Common myeloid progenitor, CD34-positive (primary cell): ENCODE results near the gene POLR2H.

ENCODE experiments used
- CTCF ChIA-PET: fragments of 350-600 bp; sonication (Branson Sonifier 250); formaldehyde crosslinking; loops from one replicate; lab custom pipeline; 2021; ENCODE audit warnings: antibody characterized with exemption; lab: Charles Lee
- POLR2A ChIA-PET: fragments of 350-600 bp; sonication (Branson Sonifier 250); formaldehyde crosslinking; loops from one replicate; lab custom pipeline; 2021; ENCODE audit warnings: antibody characterized with exemption; lab: Charles Lee
- DNase-seq, 3 donors: peaks; one replicate each; pipeline versions ENCODE4 v3.0.0 to v3.0.0-alpha.2; 2013
- H3K27ac ChIP-seq, 2 experiments: 1 replicate in 1 of 2; 2 replicates in 1 of 2; pipeline ENCODE4 v1.7.0; 2013; ENCODE audit warnings: inconsistent platforms in 2 of 2, low read length in 2 of 2, mild to moderate bottlenecking in 2 of 2, low read depth in 1 of 2, moderate library complexity in 1 of 2; ENCODE audit not compliant: severe bottlenecking in 2 of 2, insufficient read depth in 1 of 2, poor library complexity in 1 of 2
- H3K27me3 ChIP-seq, 5 experiments: replicated peaks in 2 of 5; 1 replicate in 3 of 5; 2 replicates in 2 of 5; pipeline versions ENCODE4 v1.6.1 to v1.7.0; 2013; ENCODE audit warnings: low read length in 4 of 5, mild to moderate bottlenecking in 2 of 5, moderate library complexity in 2 of 5, inconsistent platforms in 1 of 5; ENCODE audit not compliant: insufficient read depth in 5 of 5, control insufficient read depth in 4 of 5
- H3K36me3 ChIP-seq, 4 experiments: 1 replicate in 2 of 4; 2 replicates in 2 of 4; pipeline versions ENCODE4 v1.6.1 to v1.7.0; 2013; ENCODE audit warnings: low read length in 3 of 4, control low read depth in 1 of 4, mild to moderate bottlenecking in 1 of 4; ENCODE audit not compliant: control insufficient read depth in 4 of 4, insufficient read depth in 4 of 4
- H3K4me1 ChIP-seq, 4 experiments: 1 replicate in 3 of 4; 2 replicates in 1 of 4; pipeline versions ENCODE4 v1.6.1 to v1.7.1; 2013; ENCODE audit warnings: low read length in 3 of 4, mild to moderate bottlenecking in 3 of 4, control low read depth in 1 of 4, inconsistent platforms in 1 of 4, moderate library complexity in 1 of 4; ENCODE audit not compliant: control insufficient read depth in 4 of 4, insufficient read depth in 4 of 4; ENCODE audit errors: control extremely low read depth in 1 of 4
- H3K4me3 ChIP-seq, 7 experiments: 1 replicate in 4 of 7; 2 replicates in 3 of 7; pipeline versions ENCODE4 v1.5.1 to v1.7.0; 2013; ENCODE audit warnings: mild to moderate bottlenecking in 7 of 7, low read length in 6 of 7, moderate library complexity in 6 of 7, inconsistent platforms in 2 of 7, low read depth in 2 of 7, control low read depth in 1 of 7; ENCODE audit not compliant: insufficient read depth in 4 of 7, control insufficient read depth in 1 of 7; ENCODE audit errors: extremely low read depth in 1 of 7
- H3K9me3 ChIP-seq, 5 experiments: 1 replicate in 4 of 5; 2 replicates in 1 of 5; pipeline versions ENCODE4 v1.6.1 to v1.7.1; 2013; ENCODE audit warnings: low read length in 4 of 5, mild to moderate bottlenecking in 2 of 5, inconsistent platforms in 1 of 5, low read depth in 1 of 5, moderate library complexity in 1 of 5; ENCODE audit not compliant: control insufficient read depth in 4 of 5, insufficient read depth in 2 of 5; ENCODE audit errors: control extremely low read depth in 1 of 5
- WGBS: methylation state at CpG from one replicate; pipeline ENCODE4 v1.1.5; 2013; ENCODE audit not compliant: insufficient coverage; 5-methylcytosine and 5-hydroxymethylcytosine counted together

The POLR2H gene

DNA sequence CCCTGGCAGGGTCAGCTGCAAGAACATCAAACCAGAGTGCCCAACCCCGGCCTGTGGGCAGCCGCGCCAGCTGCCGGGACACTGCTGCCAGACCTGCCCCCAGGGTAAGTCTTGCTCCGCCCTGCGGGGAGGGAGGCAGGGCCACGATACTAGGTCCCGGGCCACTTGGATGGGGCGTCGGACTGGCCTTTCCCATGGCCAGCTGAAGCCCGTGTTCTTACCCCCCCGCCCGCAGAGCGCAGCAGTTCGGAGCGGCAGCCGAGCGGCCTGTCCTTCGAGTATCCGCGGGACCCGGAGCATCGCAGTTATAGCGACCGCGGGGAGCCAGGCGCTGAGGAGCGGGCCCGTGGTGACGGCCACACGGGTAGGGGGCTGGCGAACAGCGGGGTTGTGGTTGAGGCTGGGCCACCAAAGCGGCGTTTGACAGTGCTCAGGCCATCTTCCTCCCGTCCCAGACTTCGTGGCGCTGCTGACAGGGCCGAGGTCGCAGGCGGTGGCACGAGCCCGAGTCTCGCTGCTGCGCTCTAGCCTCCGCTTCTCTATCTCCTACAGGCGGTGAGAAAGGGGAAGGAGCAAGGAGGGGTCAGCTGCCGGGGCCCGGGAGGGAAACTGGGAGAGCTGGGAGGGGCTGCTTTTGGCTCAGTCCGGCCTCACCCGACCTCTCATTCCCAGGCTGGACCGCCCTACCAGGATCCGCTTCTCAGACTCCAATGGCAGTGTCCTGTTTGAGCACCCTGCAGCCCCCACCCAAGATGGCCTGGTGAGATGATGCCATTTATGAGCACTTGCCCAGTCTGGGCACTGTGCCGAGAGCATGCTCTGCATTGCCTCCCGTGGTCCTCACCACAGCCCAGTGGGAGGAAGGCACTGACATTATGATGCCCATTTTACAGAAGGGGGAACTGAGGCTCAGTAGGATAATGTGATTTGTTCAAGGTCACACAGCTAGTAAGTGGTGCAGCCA, 20.0 kb downstream of the POLR2H start:
- peaks cover 0 to 45% (median 22%) of the 10 kb centered on the region in 5 experiments for H3K27me3 ChIP-seq
- no peak overlapping the region for H3K27ac ChIP-seq
- peaks cover 2 to 27% (median 21%) of the 10 kb centered on the region in 4 experiments for H3K4me1 ChIP-seq
- WGBS = 12% methylated on average over 29 of the region's 55 CpGs
- H3K36me3 ChIP-seq = no peaks in the 10 kb centered on the region
- ChIA-PET CTCF (interaction anchor here (0.8 to 2.5 kb wide), 6 partner anchors 9 to 161 kb away, joined by 3 to 14 read pairs (median 3); partner anchors contain the start of gene FAM131A), POLR2A (no interaction called here)
- peak; percentile 11 to 76 (median 56) for DNase-seq
- H3K9me3 ChIP-seq = no peaks in the 10 kb centered on the region
- H3K4me3 ChIP-seq = peak overlapping the region in 4 of 7 experiments; percentile 25 to 64 (median 42)

DNA sequence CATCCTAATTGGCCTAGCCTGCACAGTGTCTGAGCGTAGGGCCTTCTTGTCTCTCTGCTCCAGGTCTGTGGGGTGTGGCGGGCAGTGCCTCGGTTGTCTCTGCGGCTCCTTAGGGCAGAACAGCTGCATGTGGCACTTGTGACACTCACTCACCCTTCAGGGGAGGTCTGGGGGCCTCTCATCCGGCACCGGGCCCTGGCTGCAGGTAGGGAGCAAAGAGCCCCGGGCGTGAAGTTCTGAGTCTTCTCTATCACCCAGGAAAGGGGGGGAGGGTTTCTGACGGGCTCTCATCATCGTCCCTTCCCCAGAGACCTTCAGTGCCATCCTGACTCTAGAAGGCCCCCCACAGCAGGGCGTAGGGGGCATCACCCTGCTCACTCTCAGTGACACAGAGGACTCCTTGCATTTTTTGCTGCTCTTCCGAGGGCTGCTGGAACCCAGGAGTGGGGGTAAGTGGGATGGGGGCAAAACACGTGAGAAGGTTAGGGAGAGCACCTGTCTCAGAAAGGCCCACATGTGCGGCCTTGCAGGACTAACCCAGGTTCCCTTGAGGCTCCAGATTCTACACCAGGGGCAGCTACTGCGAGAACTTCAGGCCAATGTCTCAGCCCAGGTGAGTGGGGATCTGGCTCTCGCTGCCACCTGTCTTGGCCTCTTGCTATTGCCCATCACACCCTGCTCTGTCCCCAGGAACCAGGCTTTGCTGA, 21.0 kb downstream of the POLR2H start:
- ChIA-PET CTCF (interaction anchor here (0.8 to 2.5 kb wide), 2 partner anchors 10 to 160 kb away, joined by 3 to 14 read pairs; no protein-coding TSS in a partner anchor), POLR2A (no interaction called here)
- peaks cover 0 to 47% (median 22%) of the 10 kb centered on the region in 5 experiments for H3K27me3 ChIP-seq

DNA sequence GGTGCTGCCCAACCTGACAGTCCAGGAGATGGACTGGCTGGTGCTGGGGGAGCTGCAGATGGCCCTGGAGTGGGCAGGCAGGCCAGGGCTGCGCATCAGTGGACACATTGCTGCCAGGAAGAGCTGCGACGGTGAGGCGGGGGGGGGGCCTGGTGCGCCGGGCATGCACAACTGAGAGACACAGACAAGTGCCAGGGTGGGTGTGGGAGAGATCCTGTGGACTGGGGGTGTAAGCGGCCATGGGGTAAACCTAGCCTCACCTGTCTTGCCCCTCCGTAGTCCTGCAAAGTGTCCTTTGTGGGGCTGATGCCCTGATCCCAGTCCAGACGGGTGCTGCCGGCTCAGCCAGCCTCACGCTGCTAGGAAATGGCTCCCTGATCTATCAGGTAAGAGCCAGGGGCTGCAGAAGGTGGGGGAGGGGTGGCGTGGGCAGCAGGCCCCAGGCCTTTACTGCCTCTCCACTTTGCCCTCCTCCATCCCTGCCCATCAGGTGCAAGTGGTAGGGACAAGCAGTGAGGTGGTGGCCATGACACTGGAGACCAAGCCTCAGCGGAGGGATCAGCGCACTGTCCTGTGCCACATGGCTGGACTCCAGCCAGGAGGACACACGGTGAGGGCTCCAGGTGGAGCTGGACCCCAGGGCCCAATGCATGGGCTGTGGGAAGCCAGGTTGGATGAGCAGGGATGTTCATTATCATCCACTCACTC, 21.7 kb downstream of the POLR2H start:
- H3K36me3 ChIP-seq = no peaks in the 10 kb centered on the region
- no peak overlapping the region for H3K4me3 ChIP-seq
- peaks cover 0 to 47% (median 23%) of the 10 kb centered on the region in 5 experiments for H3K27me3 ChIP-seq
- POLR2A ChIA-PET = no interaction called here
- H3K27ac ChIP-seq = no peak overlapping the region
- no peak for DNase-seq
- whole genome bisulfite sequencing = 94% methylated on average over 11 of the region's 15 CpGs
- no peaks in the 10 kb centered on the region for H3K9me3 ChIP-seq
- peaks cover 2 to 18% (median 15%) of the 10 kb centered on the region in 4 experiments for H3K4me1 ChIP-seq
- CTCF ChIA-PET = interaction anchor here (1.2 to 6.7 kb wide), 3 partner anchors 9 to 12 kb away, joined by 3 to 53 read pairs (median 14); no protein-coding TSS in a partner anchor

More for the DNA sequence above, 21.0 kb downstream of the POLR2H start:
- Histone ChIP-seq H3K27ac (no peak overlapping the region), H3K4me1 (peaks cover 2 to 23% (median 18%) of the 10 kb centered on the region in 4 experiments), H3K4me3 (no peak overlapping the region), H3K9me3 (no peaks in the 10 kb centered on the region), H3K36me3 (no peaks in the 10 kb centered on the region)
- 97% methylated on average over 14 of the region's 16 CpGs for WGBS
- no peak for DNase-seq

DNA sequence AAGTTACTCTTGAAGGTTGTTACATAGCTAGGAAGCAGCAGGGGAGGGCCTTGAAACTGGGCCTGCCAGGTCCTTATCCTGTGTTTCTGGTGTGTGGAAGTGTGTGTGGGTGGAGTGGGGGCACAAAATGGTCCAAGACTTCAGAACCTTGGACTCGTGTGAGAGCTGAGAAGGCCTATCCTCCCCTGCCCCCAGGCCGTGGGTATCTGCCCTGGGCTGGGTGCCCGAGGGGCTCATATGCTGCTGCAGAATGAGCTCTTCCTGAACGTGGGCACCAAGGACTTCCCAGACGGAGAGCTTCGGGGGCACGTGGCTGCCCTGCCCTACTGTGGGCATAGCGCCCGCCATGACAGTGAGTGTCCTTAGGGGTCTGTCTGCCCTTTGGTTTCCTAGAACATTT, 22.8 kb downstream of the POLR2H start:
- no peaks in the 10 kb centered on the region for H3K9me3 ChIP-seq
- ChIA-PET POLR2A (interaction anchor here (0.6 kb wide), 1 partner anchor 71 kb away, joined by 3 read pairs; no protein-coding TSS in a partner anchor), CTCF (interaction anchor here (1.0 to 6.7 kb wide), 4 partner anchors 10 to 157 kb away, joined by 3 to 53 read pairs (median 6); no protein-coding TSS in a partner anchor)
- 86% methylated on average over 8 of the region's 9 CpGs for WGBS
- H3K4me3 ChIP-seq = no peak overlapping the region
- H3K4me1 ChIP-seq = peaks cover 2 to 18% (median 15%) of the 10 kb centered on the region in 4 experiments
- H3K27me3 ChIP-seq = peaks cover 0 to 41% (median 21%) of the 10 kb centered on the region in 5 experiments
- H3K36me3 ChIP-seq = no peaks in the 10 kb centered on the region
- DNase-seq = no peak
- H3K27ac ChIP-seq = no peak overlapping the region

GRCh38 chr3:184384856-184385422, 23.4 kb downstream of the POLR2H start:
- peaks cover 0 to 39% (median 21%) of the 10 kb centered on the region in 5 experiments for H3K27me3 ChIP-seq
- H3K4me3 ChIP-seq = no peak overlapping the region
- WGBS = 100% methylated on average over 7 of the region's 8 CpGs
- no peak overlapping the region for H3K27ac ChIP-seq
- CTCF ChIA-PET = interaction anchor here (0.7 to 6.7 kb wide), 5 partner anchors 11 to 157 kb away, joined by 3 to 53 read pairs (median 3); no protein-coding TSS in a partner anchor
- H3K36me3 ChIP-seq = no peaks in the 10 kb centered on the region
- peaks cover 2 to 18% (median 15%) of the 10 kb centered on the region in 4 experiments for H3K4me1 ChIP-seq
- DNase-seq = no peak
- POLR2A ChIA-PET = no interaction called here
- no peaks in the 10 kb centered on the region for H3K9me3 ChIP-seq
